ENCODE data around the gene PRR12. TPM values are rescaled to one million over a fixed set of nuclear protein-coding genes. Genes with fewer than 3 reads are reported as not detected.

PRR12 gene
- polyA plus RNA-seq (ENCODE audit: insufficient read length in 3 of 3): 10 to 100 TPM; 13.6 to 16.3 (median 15.1) TPM

GRCh38 chr19:49590971-49591730 lies at the start of gene PRR12:
Gene PRR12 (plus strand): TSS chr19:49591182. CDS start chr19:49591655, 473 bp downstream.
- no peak for DNase-seq (ENCODE audit: low read depth in 3 of 3, low spot score in 2 of 3)

- no peak for DNase-seq (ENCODE audit: low read depth in 3 of 3, low spot score in 2 of 3)
Measured at GRCh38 chr19:49541914-49542313, 49.1 kb upstream of the PRR12 start.

- DNase-seq (ENCODE audit: low read depth in 3 of 3, low spot score in 2 of 3): no peak
Measured at GRCh38 chr19:49542446-49542845, 48.5 kb upstream of the PRR12 start.

GRCh38 chr19:49543032-49543431 lies 48.0 kb upstream of the PRR12 start:
- no peak for DNase-seq (ENCODE audit: low read depth in 3 of 3, low spot score in 2 of 3)

GRCh38 chr19:49544154-49544553 lies 46.8 kb upstream of the PRR12 start:
- DNase-seq (ENCODE audit: low read depth in 3 of 3, low spot score in 2 of 3): no peak

DNA sequence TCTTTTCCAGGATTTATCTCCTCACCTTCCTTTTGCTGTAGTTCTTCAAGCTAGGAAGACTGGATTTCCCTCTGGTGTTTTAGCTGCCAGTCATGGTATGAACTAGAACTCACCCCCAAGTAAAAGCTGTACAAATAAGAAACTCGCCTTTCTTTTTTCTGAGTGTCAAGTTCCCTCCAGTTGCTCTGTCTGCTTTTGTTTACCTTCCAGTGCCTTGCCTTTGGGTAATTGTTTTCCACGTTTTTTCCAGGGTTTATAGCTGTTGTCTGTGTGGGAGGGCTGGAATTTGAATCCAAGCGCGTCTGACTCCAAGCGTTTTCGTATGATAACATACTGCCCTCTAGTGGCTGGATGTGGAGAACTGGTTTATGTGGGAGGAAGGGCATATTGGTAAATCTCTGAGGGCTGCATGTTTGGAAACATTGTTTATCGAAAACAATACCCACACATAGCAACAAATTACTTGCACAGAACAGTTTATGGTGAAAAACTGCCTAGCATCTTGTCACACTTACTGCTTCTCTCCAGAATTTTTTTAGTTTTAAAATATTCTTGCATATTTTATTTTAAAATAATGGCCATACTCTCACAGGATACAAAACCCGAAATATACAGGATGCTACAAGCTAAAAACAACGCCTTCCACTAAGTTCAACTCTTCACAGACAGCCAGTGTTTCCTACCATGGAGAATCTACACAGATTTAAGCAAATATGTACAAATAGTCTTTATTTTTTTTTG lies 44.0 kb upstream of the PRR12 start:
- DNase-seq (ENCODE audit: low read depth in 3 of 3, low spot score in 2 of 3): peak; percentile 93 to 95 (median 94)

DNA sequence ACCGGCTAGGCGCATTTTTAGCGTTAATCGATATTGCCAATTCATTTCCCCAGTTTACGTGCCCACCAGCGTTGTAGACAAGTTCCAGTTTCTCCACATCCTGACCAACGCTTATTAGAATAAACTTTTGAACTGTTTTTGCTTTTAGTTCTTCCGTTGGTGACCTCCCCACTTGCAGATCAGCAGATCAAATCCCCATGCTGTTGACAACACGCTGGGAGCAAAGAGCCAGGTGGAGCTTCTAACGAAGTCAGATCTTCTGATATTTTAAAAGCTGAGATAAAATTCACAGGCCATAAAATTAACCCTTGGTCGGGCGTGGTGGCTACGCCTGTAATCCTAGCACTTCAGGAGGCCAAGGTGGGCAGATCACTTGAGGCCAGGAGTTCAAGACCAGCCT lies 41.9 kb upstream of the PRR12 start:
- DNase-seq (ENCODE audit: low read depth in 3 of 3, low spot score in 2 of 3): no peak

- no peak for DNase-seq (ENCODE audit: low read depth in 3 of 3, low spot score in 2 of 3)
Measured at GRCh38 chr19:49551531-49551930, 39.5 kb upstream of the PRR12 start.

- DNase-seq (ENCODE audit: low read depth in 3 of 3, low spot score in 2 of 3): no peak
Measured at GRCh38 chr19:49552749-49553148, 38.2 kb upstream of the PRR12 start.

DNA sequence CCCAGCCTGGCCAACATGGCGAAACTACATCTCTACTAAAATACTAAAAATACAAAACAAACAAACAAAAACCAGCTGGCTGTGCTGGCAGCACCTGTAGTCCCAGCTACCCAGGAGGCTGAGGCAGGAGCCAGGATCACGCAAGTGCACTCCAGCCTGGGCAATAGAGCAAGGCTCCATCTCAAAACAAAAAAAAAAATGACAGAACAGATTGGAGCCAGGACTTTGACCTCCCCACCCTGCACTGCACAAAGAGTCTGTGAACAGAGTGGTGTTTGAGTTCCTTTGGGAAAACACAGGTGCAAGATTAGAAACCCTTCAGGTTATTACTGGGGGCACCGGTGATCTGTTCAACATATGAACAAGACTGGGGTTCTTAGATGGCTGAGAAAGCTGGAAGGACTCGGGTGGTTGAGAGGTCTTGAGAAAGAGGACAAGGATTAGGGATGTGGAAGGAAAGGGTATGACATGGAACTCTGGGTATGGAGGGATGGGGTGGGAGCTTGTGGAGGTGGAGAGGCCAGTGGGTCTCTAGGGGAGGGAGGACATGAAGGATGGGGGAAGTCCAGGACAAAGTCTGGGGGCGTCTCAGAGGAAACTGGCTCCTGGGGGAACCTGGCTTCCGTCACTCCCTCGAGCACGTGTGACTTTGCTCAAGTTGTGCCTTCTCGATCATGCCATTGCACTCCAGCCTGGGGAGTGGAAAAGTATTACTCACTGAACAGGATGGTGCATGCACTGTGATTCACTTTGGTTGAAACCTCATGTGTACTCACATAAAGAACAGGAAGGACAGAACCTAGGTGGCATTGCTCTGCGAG lies 37.3 kb upstream of the PRR12 start:
- DNase-seq (ENCODE audit: low read depth in 3 of 3, low spot score in 2 of 3): no peak

DNA sequence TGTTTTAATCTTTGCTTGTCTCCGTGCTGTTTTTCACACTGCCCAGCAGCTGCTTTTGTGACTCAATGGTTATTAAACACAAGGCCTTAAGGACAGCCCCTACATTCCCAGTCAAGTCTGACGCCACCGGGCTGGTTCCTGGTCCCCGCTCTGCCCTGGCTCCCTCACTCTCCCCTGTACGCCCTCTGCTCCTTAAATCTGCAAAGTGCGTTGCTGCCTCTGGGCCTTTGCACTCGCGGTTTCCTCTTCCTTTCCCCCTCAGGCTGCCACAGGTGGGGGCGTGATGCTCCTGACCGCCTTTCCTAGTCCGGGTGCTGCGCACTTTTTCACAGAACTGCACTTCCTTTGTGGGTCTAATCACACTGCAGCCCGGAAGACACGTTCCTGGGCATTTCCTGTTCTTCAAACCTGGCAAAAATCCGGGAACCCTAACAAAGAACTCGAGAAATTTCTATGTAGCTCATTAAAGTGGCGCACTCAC lies 36.2 kb upstream of the PRR12 start:
- DNase-seq (ENCODE audit: low read depth in 3 of 3, low spot score in 2 of 3): no peak

GRCh38 chr19:49555600-49556411 lies 35.2 kb upstream of the PRR12 start:
- DNase-seq (ENCODE audit: low read depth in 3 of 3, low spot score in 2 of 3): no peak

- no peak for DNase-seq (ENCODE audit: low read depth in 3 of 3, low spot score in 2 of 3)
Measured at GRCh38 chr19:49556412-49557398, 34.3 kb upstream of the PRR12 start.

DNA sequence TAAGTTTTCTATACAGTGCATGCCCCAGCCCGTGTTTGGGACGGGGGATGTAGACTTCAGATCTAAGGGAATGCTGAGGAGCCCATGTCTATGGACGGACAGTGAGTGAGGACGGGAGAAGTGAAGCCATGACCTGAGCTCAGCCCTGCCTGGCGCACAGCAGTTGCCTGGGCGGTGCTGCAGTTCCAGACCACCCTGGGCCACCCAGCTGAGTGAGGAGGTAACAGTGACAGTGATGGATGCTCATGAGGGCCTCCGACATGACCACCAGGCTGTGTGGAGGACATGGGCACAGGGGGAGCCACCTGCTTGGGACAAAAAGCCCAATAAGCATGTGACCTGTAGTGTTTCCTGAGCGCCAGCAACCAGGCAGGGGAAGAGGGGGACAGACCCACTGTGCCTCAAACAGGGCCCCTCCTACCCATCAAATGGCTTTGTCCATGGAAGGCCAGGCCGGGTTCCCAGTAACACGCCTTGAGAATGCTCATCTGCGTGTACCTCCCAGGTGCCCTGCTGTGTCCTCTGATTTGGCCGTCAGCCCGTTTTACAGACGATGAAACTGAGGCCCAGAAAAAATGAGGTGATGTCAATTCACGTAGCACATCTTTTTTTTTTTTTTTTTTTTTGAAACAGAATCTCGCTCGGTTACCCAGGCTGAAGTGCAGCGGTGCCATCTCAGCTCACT lies 33.2 kb upstream of the PRR12 start:
- no peak for DNase-seq (ENCODE audit: low read depth in 3 of 3, low spot score in 2 of 3)

DNA sequence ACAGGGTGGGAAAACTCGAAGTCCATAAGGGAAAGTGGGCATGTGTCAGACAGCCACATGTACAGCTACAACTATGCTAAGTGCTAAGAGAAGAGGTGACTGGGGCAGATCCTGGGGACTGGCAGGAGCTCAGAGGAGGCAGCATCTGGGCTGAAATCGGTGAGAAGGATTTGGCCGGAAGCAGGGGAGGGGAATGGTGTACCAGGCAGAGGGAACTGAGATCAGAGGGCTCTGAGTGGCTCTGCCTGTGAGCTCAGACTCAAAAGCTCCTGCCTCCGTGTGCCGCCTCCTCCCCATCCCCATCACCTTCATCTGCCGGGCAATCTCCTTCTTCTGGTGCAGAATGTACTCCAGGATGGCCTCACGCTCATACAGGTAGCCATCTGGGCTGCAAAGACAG lies 32.4 kb upstream of the PRR12 start:
- DNase-seq (ENCODE audit: low read depth in 3 of 3, low spot score in 2 of 3): no peak

DNA sequence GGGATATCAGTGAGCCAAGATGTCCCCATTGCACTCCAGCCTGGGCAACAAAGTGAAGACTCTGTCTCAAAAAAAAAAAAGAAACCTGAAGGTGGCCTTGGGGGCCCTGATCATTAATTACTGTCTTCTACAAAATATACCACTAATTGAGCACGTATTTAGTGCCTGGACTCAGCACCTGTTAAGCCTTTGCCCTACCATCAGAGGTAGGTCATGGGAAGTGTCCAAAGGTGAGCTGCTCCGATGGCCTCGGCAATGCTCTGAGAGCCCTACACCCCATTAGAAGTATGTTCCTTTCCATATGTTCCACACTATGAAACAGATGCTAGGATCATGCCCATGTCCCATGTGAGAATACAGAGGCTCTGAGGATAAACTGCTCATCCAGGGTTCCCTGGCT lies 31.5 kb upstream of the PRR12 start:
- no peak for DNase-seq (ENCODE audit: low read depth in 3 of 3, low spot score in 2 of 3)

GRCh38 chr19:49559928-49560327 lies 31.1 kb upstream of the PRR12 start:
- no peak for DNase-seq (ENCODE audit: low read depth in 3 of 3, low spot score in 2 of 3)

- no peak for DNase-seq (ENCODE audit: low read depth in 3 of 3, low spot score in 2 of 3)
Measured at GRCh38 chr19:49560358-49560900, 30.6 kb upstream of the PRR12 start.

Data from right renal cortex interstitium (tissue), 3 donors.